ENCODE data around the gene TASL.

GRCh38 chrX:30533266-30533665 is 44.3 kb downstream of the TASL start:
- TF ChIP-seq POLR2A (IDR thresholded peaks at IDR 0.05) (no peak), POLR2AphosphoS5 (IDR thresholded peaks at IDR 0.05) (no peak), CTCF (IDR thresholded peaks at IDR 0.05) (no peak)

Measured in transverse colon (tissue), 4 donors.